ENCODE results near the gene SH3RF3.

- TF ChIP-seq GATA2 (IDR thresholded peaks at IDR 0.05; ENCODE audit: low read depth, low read length) = no peak
- no peak for TF ChIP-seq GATA3 (IDR thresholded peaks at IDR 0.05; ENCODE audit: low read depth, low read length)
These were observed 44.5 kb downstream of the SH3RF3 start for GRCh38 chr2:109173311-109174171.
